Cardiac ventricle fibroblast (primary cell): ENCODE data around the gene APOOL. TPM values are rescaled to one million over a fixed set of nuclear protein-coding genes. Genes with fewer than 3 reads are reported as not detected.

Experiments
- total RNA-seq: library from RNA; depleted of rRNA; stranded (reverse); fragments of >200 nt; gene quantifications from 2 replicates; pipeline ENCODE4 v1.2.3, GENCODE V29; 2015

APOOL gene, protein sequence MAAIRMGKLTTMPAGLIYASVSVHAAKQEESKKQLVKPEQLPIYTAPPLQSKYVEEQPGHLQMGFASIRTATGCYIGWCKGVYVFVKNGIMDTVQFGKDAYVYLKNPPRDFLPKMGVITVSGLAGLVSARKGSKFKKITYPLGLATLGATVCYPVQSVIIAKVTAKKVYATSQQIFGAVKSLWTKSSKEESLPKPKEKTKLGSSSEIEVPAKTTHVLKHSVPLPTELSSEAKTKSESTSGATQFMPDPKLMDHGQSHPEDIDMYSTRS
- total RNA-seq = 6.4 and 8.4 TPM in 2 replicates

DNA sequence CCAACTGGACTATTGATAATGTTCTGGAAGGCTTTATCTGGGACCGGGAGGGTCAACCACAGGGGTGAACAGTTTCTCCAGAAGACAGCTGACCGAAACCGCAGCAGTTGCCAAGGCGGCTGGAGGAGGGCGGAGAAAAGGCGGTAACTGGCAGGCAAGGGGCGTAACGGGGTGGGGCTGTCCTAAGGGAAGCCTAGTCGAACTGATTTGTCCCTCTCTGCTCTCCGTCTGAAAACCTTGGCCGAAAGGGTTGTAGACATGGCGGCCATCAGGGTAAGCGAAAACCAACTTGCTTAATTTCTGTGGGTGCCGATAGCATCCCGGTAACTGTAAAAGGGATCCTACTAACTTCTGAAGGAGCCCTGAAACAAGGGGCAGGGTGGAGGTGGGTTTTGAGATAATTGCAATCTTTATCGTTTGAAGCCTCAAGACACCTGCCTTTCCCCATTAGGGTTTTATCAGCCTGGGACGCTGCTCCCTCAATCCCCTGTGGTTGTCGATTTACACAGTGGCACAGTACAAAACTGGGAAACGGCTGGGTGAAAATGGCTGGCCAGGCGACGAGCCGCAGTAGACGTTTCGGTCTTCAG is at the start of gene APOOL:
APOOL (plus strand) TSS at position 223 of the 590 bp plus-strand sequence; CDS start at position 259, 36 bp downstream.

Other genes starting within 250 kb of the APOOL start
- not detected in 2 replicates for gene SATL1, start 239.9 kb downstream of the APOOL start, total RNA-seq
- gene ZNF711, start 240.1 kb downstream of the APOOL start, total RNA-seq = 0.24 and 0.31 TPM in 2 replicates